ENCODE data around the gene ETV5. TPM values are rescaled to one million over a fixed set of nuclear protein-coding genes. Genes with fewer than 3 reads are reported as not detected.

ETV5 gene
- total and polyA plus RNA-seq, 3 experiments from 2014 or later = 1.0 to 1.3 TPM; not detected in 1

DNA sequence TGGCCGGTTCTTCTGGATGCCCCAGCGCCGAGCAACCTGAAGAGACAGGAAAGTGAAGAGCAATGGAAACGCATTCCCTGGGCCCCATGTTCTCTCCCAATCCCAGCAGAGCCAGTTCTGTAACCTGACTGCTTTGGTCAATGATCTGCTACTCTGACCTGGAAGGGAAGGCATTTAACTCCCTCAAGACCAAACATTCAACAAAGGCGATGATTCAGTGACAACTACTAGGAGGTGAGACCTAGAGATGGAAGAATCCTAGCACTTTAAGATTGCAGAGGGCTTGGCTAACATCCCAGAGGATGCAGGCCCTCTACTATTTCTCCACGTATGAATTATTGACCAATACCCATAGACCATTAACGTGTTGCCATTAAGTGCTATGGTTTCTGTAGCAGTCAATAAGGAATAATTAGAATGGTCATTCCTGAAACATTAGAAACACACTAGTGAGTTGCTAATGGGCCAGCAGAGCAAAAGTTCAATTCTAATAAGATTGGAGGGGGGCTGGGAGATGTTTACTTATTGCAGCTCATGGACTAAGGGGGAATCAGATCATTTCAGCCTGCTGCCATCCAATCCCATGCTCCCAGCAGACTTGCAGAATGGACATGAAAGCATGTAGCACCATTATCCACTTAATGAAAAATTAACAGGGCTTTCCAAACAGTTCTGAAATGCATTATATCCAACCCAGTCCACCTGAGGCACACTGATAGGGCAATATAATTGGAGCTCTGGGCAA is 56.6 kb downstream of the ETV5 start:
- no peaks in the 10 kb centered on the region for H3K9me3 ChIP-seq (ENCODE audit: low read length)
- H3K4me1 ChIP-seq (ENCODE audit: insufficient read depth, low read length) = no peaks in the 10 kb centered on the region
- H3K27me3 ChIP-seq (ENCODE audit: insufficient read depth, low read length, poor library complexity, severe bottlenecking) = no peaks in the 10 kb centered on the region
- Mint-ChIP-seq H3K36me3 (no peaks in the 10 kb centered on the region), H3K9me3 (no peaks in the 10 kb centered on the region), H3K27ac (no peak overlapping the region), H3K4me3 (no peak overlapping the region), H3K4me1 (no peaks in the 10 kb centered on the region), H3K27me3 (peaks cover 41 to 78% of the 10 kb centered on the region in 2 donors)
- no peak overlapping the region for H3K4me3 ChIP-seq (ENCODE audit: low read length)
- POLR2A ChIA-PET = no interaction called here
- H3K36me3 ChIP-seq (ENCODE audit: insufficient read depth, low read length) = no peaks in the 10 kb centered on the region
- CTCF ChIA-PET = no interaction called here
- no peak overlapping the region for H3K27ac ChIP-seq (ENCODE audit: low read depth, low read length)
- no peak for DNase-seq

DNA sequence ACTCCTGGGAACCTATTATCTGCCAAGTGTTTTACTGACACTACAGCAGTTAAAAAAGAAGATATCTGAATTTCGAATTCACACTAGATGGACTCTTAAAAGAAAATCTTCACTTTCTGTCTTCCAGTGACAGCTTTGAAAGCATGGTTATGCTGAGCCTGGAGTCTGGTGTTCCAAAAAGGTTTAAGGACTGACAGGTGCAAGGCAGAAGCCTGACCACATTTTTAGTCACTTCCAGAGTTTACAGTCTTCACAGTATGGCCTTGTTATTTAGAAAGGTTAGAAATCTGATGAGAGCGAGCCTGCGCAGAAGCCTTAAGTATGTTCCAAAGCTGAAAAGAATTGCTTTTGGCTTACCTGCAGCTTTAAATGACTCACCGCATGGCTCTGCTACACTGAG is 59.9 kb downstream of the ETV5 start:
- Mint-ChIP-seq H3K36me3 (no peaks in the 10 kb centered on the region), H3K9me3 (no peaks in the 10 kb centered on the region), H3K27me3 (peaks cover 28 to 68% of the 10 kb centered on the region in 2 donors), H3K27ac (no peak overlapping the region), H3K4me3 (no peak overlapping the region), H3K4me1 (no peaks in the 10 kb centered on the region)
- Histone ChIP-seq H3K4me3 (ENCODE audit: low read length) (no peak overlapping the region), H3K9me3 (ENCODE audit: low read length) (no peaks in the 10 kb centered on the region), H3K27ac (ENCODE audit: low read depth, low read length) (no peak overlapping the region), H3K4me1 (ENCODE audit: insufficient read depth, low read length) (no peaks in the 10 kb centered on the region), H3K27me3 (ENCODE audit: insufficient read depth, low read length, poor library complexity, severe bottlenecking) (no peaks in the 10 kb centered on the region), H3K36me3 (ENCODE audit: insufficient read depth, low read length) (no peaks in the 10 kb centered on the region)
- POLR2A ChIA-PET = no interaction called here
- CTCF ChIA-PET = no interaction called here
- DNase-seq = no peak

DNA sequence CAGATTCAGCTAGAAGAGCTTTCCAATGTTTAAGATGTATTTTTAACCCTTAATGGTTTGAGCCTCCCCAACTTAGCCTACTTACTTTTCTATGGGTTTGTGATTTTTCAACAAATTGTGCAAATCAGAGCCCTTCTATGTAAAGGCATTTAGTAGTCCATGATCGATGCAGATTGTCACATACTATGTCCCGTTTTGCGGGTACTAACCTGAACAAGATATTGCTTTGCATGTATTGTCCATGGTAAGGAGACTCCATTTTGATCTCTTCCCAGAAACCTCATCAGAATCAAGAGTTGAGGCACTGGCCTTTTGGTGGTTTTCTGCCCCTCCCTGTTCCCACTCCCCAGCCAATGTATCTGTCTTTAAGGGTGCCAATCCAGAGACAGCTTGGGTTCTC is 60.8 kb downstream of the ETV5 start:
- no peak overlapping the region for H3K4me3 Mint-ChIP-seq
- H3K27me3 Mint-ChIP-seq = peaks cover 20 to 64% of the 10 kb centered on the region in 2 donors
- CTCF ChIA-PET = no interaction called here

DNA sequence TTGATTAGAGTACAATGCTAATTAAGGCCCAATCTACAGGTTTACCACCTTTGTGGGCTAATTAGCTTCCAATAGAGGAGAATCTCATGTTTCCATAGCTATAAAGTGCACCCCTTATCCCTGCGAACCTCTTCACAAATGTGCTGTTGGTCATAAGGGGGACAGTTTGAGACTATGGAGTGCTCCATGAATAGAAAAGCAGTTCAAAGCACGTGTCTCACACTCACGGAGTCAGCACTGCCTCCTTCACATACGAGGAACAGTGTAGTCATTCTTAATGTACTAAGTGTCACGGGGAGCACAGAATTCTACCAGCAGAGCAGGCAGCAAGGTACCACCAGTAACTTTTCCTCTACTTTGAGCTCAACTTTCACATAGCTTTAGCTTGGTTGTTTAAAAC is 62.1 kb downstream of the ETV5 start:
- ChIA-PET POLR2A (no interaction called here), CTCF (no interaction called here)
- no peak overlapping the region for H3K4me3 Mint-ChIP-seq

More for the DNA sequence above, 60.8 kb downstream of the ETV5 start:
- POLR2A ChIA-PET = no interaction called here
- no peaks in the 10 kb centered on the region for H3K27me3 ChIP-seq (ENCODE audit: insufficient read depth, low read length, poor library complexity, severe bottlenecking)
- H3K36me3 Mint-ChIP-seq = no peaks in the 10 kb centered on the region
- DNase-seq = no peak
- H3K9me3 ChIP-seq (ENCODE audit: low read length) = no peaks in the 10 kb centered on the region
- no peak overlapping the region for H3K4me3 ChIP-seq (ENCODE audit: low read length)
- no peaks in the 10 kb centered on the region for H3K4me1 ChIP-seq (ENCODE audit: insufficient read depth, low read length)
- H3K27ac Mint-ChIP-seq = no peak overlapping the region
- no peaks in the 10 kb centered on the region for H3K9me3 Mint-ChIP-seq
- H3K4me1 Mint-ChIP-seq = no peaks in the 10 kb centered on the region
- H3K27ac ChIP-seq (ENCODE audit: low read depth, low read length) = no peak overlapping the region
- no peaks in the 10 kb centered on the region for H3K36me3 ChIP-seq (ENCODE audit: insufficient read depth, low read length)

DNA sequence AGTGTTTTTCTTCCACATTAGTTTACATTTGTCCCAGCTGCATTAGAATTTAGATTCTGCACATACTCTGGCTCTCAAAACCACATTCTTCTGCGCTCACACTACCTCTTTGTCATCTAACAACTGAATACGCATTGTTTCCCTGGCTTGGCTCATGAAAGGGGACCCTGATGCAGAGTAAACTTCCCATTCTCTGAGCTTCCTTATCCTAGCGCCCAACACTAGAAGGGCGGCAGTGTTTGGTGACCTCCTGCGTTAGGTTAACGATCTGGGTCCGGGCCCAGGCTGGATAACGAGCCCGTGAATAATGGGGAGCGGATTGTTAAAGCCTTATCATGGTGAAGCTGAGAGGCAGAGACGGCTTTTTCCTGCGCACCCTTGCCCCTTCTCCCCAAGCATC is 63.9 kb downstream of the ETV5 start:
- Mint-ChIP-seq H3K36me3 (no peaks in the 10 kb centered on the region), H3K4me1 (no peaks in the 10 kb centered on the region)
- CTCF ChIA-PET = no interaction called here

More for the DNA sequence above, 62.1 kb downstream of the ETV5 start:
- no peak overlapping the region for H3K27ac ChIP-seq (ENCODE audit: low read depth, low read length)
- H3K27me3 Mint-ChIP-seq = peaks cover 15 to 67% of the 10 kb centered on the region in 2 donors
- H3K4me1 ChIP-seq (ENCODE audit: insufficient read depth, low read length) = no peaks in the 10 kb centered on the region
- no peaks in the 10 kb centered on the region for H3K9me3 ChIP-seq (ENCODE audit: low read length)
- H3K36me3 Mint-ChIP-seq = no peaks in the 10 kb centered on the region
- H3K4me3 ChIP-seq (ENCODE audit: low read length) = no peak overlapping the region
- no peaks in the 10 kb centered on the region for H3K9me3 Mint-ChIP-seq
- no peaks in the 10 kb centered on the region for H3K27me3 ChIP-seq (ENCODE audit: insufficient read depth, low read length, poor library complexity, severe bottlenecking)
- no peak overlapping the region for H3K27ac Mint-ChIP-seq
- no peaks in the 10 kb centered on the region for H3K36me3 ChIP-seq (ENCODE audit: insufficient read depth, low read length)
- no peaks in the 10 kb centered on the region for H3K4me1 Mint-ChIP-seq
- no peak for DNase-seq

DNA sequence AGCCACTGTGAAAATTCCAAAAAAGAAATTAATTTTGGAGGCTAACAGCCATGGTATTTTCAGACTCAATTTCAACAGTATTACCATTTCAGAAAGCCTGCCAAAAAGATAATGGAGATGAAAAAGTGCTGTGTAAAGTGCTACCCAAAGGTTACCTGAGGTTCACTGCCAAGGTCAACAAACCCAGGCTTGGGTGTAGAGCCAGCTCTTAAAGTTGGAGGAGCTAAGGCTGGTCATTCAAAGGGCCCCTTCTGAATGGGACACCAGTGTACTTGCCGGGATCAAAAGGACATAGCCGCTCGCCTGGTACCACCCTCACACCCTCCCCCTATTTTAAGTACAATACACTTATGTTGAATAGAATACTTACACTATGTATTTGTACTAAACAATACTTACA is 64.5 kb downstream of the ETV5 start:
- Mint-ChIP-seq H3K36me3 (no peaks in the 10 kb centered on the region), H3K27ac (no peak overlapping the region), H3K4me1 (no peaks in the 10 kb centered on the region), H3K9me3 (peaks cover 0 to 2% (median 0%) of the 10 kb centered on the region in 5 donors), H3K27me3 (peaks cover 10 to 58% of the 10 kb centered on the region in 2 donors), H3K4me3 (no peak overlapping the region)
- Histone ChIP-seq H3K27ac (ENCODE audit: low read depth, low read length) (no peak overlapping the region), H3K4me1 (ENCODE audit: insufficient read depth, low read length) (no peaks in the 10 kb centered on the region), H3K4me3 (ENCODE audit: low read length) (no peak overlapping the region), H3K27me3 (ENCODE audit: insufficient read depth, low read length, poor library complexity, severe bottlenecking) (no peaks in the 10 kb centered on the region), H3K9me3 (ENCODE audit: low read length) (no peaks in the 10 kb centered on the region), H3K36me3 (ENCODE audit: insufficient read depth, low read length) (no peaks in the 10 kb centered on the region)
- ChIA-PET CTCF (no interaction called here), POLR2A (no interaction called here)
- DNase-seq = no peak

More for the DNA sequence above, 63.9 kb downstream of the ETV5 start:
- Mint-ChIP-seq H3K9me3 (peaks cover 0 to 2% (median 0%) of the 10 kb centered on the region in 5 donors), H3K4me3 (no peak overlapping the region), H3K27me3 (peaks cover 10 to 60% of the 10 kb centered on the region in 2 donors), H3K27ac (no peak overlapping the region)
- no peak for DNase-seq
- no peak overlapping the region for H3K27ac ChIP-seq (ENCODE audit: low read depth, low read length)
- no peaks in the 10 kb centered on the region for H3K27me3 ChIP-seq (ENCODE audit: insufficient read depth, low read length, poor library complexity, severe bottlenecking)
- H3K4me1 ChIP-seq (ENCODE audit: insufficient read depth, low read length) = no peaks in the 10 kb centered on the region
- POLR2A ChIA-PET = no interaction called here
- no peaks in the 10 kb centered on the region for H3K36me3 ChIP-seq (ENCODE audit: insufficient read depth, low read length)
- H3K9me3 ChIP-seq (ENCODE audit: low read length) = no peaks in the 10 kb centered on the region
- no peak overlapping the region for H3K4me3 ChIP-seq (ENCODE audit: low read length)

DNA sequence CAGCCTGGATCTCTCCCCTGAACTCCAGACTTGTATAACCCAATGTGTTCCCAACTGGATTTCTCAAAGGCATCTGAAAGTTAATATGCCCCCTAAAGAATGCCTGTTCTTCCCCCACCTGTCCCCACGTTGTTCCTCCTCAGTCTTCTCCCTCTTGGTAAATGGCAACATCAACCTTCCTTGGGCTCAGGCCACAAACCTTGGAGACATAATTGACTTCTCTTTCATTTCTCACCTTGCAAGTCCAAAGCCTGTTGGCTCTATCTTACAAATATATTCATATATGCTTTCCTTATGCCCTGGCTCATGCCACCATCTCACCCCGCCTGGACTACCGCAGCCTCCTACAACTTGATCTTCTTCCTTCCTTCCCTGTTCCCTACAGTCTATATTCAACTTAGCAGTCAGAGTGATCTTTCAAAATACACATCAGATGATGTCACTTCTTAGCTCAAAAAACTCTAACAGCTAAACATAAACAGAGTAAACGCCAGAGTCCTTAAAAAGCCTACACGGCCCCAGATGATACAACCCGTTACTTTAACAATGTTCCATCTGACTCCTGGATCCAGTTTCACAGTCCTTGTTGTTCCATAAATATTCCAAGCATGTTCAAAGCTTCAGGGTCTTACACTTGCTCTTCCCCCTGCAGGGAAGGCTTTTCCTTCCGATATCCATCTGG is 66.2 kb downstream of the ETV5 start:
- no peak for DNase-seq
- Histone ChIP-seq H3K4me1 (ENCODE audit: insufficient read depth, low read length) (no peaks in the 10 kb centered on the region), H3K36me3 (ENCODE audit: insufficient read depth, low read length) (no peaks in the 10 kb centered on the region), H3K9me3 (ENCODE audit: low read length) (no peaks in the 10 kb centered on the region), H3K27me3 (ENCODE audit: insufficient read depth, low read length, poor library complexity, severe bottlenecking) (no peaks in the 10 kb centered on the region), H3K4me3 (ENCODE audit: low read length) (no peak overlapping the region), H3K27ac (ENCODE audit: low read depth, low read length) (no peak overlapping the region)
- Mint-ChIP-seq H3K27me3 (peaks cover 7 to 46% of the 10 kb centered on the region in 2 donors), H3K9me3 (peaks cover 2 to 9% (median 6%) of the 10 kb centered on the region in 5 donors), H3K4me1 (no peaks in the 10 kb centered on the region), H3K27ac (peak overlapping the region in 1 of 8 donors; percentile 55), H3K36me3 (peaks cover 0 to 4% (median 0%) of the 10 kb centered on the region in 3 donors), H3K4me3 (no peak overlapping the region)
- CTCF ChIA-PET = no interaction called here
- POLR2A ChIA-PET = no interaction called here

DNA sequence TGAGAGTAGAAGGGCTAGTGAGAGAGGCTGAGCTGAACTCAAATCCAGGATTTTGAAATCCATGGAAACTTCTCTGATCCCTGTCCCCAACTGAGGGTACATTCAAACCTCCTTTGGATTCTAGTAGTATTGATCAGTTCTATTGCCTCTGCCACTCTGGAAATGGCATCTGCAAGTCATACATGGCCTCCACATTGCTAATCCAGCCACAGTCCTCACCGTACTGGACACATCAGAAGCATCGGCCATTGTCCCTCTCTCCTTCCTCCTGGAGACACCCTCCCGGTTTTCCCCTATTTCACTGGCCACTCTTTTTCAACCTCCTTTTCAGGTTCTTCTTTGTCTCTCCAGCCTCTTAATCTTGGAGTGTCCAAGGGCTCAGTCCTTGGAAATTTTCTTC is 66.9 kb downstream of the ETV5 start:
- Histone ChIP-seq H3K27me3 (ENCODE audit: insufficient read depth, low read length, poor library complexity, severe bottlenecking) (no peaks in the 10 kb centered on the region), H3K36me3 (ENCODE audit: insufficient read depth, low read length) (no peaks in the 10 kb centered on the region), H3K27ac (ENCODE audit: low read depth, low read length) (no peak overlapping the region), H3K4me3 (ENCODE audit: low read length) (no peak overlapping the region), H3K4me1 (ENCODE audit: insufficient read depth, low read length) (no peaks in the 10 kb centered on the region), H3K9me3 (ENCODE audit: low read length) (no peaks in the 10 kb centered on the region)
- Mint-ChIP-seq H3K4me1 (no peaks in the 10 kb centered on the region), H3K4me3 (no peak overlapping the region), H3K9me3 (peaks cover 2 to 10% (median 6%) of the 10 kb centered on the region in 5 donors), H3K27ac (no peak overlapping the region), H3K27me3 (peaks cover 7 to 46% of the 10 kb centered on the region in 2 donors), H3K36me3 (peaks cover 0 to 4% (median 0%) of the 10 kb centered on the region in 3 donors)
- no peak for DNase-seq
- POLR2A ChIA-PET = no interaction called here
- CTCF ChIA-PET = no interaction called here
